Ureter (tissue), 1 donor: Measurements from ENCODE around the gene SLC45A2. TPM values are rescaled to one million over a fixed set of nuclear protein-coding genes. Genes with fewer than 3 reads are reported as not detected.

Experiments
- DNase-seq: peaks from one replicate; pipeline ENCODE4 v3.0.0-alpha.2; 2020; ENCODE audit warnings: low spot score
- total RNA-seq: library from RNA; stranded (reverse); gene quantifications from one replicate; pipeline ENCODE4 v1.2.4, GENCODE V29; 2023
- donor health status: DM: yes; HTN: yes; CAD: no.

SLC45A2 gene
- total RNA-seq, 1 donor from 2014 or later: not detected

DNA sequence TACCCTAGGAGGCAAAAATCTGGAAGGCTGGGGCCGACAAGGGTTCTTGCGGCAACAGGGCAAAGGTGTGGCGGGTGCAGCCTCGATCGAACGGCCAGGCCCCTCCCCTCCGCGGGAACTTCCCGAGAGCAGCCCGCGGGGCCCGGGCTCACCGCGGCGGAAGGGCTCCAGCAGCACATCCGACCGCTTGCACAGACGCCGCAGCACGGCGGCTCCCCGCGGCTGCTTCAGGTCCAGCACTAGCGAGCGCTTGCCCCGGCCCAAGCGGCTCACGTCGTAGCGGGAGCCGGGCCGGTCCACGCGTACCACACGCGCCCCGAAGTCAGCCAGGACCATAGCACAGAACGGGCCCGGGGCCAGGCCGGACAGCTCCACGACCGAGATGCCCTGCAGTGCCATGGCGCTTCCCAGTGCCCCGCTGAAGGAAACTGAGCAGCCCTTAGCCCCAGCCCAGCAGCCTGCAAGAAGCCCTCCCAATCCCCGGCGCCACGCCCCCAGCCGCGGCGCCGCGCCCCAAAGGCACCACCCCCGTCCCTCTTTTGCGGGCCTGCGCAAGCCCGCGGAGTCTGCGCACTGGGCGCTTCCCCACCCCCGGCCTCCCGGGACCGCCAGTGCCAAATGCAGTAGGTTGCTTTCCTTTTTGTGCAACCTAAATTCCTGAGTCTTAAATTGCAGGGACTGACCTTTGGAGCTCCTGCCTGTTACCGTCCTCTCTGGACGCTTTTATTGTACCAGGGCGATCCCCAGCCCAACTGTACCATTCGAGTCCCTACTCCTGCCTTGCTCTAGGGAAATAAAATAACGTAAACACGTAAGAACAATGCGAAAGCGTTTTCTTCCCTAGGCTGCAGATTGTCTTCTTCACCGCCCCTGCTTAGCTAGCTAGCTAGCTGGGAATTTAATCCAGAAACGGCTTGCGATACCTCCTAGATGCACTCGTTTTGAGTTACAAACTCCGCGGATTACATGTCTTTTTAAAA, 23.4 kb upstream of the SLC45A2 start, which contains the start of gene AMACR:
TSS of gene AMACR (minus strand) at position 430 of the 980 bp plus-strand sequence. CDS start at position 399, 31 bp downstream.
- peak; percentile 91 for DNase-seq

DNA sequence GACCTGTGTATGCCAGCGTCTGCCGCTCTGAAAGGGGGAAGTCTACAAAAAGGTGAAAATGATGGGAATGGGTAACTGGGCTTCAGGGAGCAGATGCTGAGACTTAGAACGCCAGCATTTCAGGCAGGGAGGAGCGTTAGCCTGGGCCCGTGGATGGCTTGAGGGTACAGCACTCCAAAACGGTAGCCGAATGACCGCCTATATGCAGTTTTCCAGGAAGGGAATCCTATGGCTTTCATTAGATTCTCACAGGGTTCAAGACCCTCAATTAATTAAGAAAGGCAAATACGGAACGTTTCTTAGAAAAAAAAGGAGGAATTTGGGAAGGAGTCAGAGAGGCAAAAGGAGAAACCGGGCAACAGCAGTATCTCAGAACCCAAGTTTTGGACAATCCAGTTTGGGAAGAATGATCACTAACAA, 22.7 kb upstream of the SLC45A2 start:
- no peak for DNase-seq

DNA sequence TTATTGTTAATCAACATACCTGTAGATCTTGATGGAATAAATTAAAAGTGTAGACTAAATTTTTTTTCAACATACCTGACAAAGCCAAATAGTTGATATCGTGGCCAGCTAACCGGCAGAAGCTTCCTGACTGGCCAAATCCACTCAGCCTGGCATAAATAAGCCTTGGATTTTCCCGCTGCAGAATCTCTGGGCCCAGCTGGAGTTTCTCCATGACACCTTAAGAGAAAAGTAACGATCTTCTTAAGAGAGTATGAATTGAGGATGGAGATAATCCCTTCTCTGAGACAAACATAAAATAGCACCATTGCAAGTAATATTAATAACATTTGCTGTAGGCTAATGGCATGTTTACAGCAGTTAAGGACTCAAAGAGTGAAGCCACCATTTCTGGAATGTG, 21.2 kb upstream of the SLC45A2 start:
- DNase-seq: no peak

DNA sequence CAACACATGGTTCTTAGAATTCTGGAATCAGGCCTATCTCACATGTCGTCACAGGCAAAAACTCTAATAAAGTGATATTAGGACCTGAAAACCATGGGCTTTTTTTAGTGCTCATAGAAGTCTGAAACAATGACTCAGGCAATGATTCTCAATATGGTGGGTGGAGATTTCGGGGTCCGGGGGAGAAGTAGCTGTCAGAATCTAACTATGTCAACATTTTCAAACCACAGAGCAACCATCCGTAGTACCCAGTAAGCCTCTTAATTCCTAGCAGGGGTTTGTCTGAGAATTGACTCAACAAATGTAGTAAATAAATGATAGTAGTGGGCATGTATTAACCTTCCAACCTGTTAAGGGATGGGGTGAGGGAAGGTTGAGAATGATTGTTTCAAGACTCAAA, 20.7 kb upstream of the SLC45A2 start:
- DNase-seq: no peak

DNA sequence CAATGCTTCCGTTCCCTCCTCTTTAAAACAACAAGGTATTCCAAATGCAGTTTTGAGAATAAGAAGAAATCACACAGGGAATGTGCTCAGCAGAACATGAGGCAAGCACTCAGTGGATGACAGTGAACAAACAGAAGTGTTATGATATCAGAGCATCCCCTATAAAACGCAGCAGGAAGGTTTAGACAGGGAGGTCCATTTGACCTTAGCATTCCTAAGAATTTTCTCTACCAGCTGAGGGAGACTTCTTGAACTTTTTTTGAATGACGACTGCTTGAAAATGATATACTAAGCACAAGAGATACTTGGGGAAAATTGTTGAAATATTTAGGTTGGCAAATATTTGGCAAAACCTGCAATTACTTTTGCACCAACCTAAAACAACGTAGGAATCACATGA, 19.4 kb upstream of the SLC45A2 start:
- DNase-seq: no peak

DNA sequence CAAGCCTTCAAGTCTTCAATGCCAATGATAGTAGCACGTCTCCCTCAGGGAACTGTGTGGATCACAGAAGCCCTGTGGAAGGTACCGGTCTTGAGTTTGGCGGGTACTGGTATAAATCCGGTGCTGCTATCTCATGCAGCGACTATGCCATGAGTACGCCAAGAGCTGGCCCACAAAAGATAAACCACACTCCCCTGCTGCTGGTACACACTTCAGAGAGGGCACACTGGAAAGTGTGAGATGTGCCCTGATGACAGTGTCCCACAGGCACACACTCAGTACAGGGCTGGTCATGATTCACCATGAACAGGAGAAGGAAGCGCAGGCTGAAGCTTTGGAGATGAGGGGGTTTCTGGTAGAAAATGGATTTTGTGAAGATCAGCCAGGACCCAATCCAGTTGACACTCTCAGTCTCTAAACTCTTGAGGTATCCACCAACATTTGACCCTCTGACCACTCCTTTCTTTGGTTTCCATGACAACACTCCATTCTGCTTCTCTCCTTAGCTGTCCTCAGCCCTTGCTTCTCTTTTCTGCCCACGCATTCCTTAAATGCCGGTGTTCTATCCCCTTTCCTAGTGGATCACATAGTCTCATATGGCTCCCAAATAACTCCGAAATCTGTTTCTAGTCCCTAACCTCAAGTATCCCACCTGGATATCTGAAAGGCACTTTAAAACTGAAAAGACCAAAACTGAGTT, 18.3 kb upstream of the SLC45A2 start:
- no peak for DNase-seq

DNA sequence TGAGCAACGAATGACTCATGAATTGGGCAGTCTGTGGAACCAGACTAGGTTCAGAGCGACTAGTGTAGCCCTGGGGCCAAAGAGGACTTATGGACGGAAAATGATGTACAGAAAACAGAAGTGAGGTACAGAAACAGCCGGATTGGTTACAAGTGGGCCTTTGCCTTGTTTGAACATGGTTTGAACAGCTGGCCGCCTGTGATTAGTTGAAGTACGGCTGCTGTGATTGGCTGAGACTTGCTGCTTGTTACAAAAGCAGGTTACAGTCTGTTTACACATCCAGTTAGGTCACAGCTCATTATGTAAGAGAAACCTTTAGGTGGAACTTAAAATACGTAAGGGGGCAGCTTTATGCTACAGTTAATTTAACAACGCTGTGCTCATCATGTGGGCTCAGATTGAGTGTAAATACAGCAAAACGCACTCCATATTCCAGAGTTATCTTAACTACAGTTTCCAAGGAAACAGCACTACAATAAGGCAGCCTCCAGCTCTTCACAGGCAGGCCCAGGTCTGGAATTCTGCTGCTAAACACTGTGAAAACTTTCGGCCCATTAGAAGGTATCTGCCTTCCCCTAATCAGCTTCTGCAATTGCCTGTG, 16.8 kb upstream of the SLC45A2 start:
- no peak for DNase-seq

DNA sequence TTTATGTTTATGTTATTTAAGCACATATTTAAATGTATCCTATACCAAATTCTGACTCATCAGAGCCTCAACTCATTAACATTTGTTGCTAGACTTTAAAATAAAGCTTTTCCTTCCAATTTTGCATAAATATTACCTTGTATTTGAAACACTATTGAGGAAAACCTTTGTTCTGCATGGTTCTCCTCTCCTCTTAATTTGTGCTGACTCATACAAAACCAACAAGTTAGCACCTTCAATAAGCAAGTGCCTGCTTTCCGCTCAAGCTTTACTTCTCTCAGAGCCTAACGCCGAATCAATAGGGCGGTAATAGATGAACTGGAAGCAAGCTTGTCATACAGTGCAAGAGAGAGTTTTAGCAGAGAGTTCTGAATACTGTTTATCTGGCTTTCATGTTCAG, 15.5 kb upstream of the SLC45A2 start:
- DNase-seq: no peak

DNA sequence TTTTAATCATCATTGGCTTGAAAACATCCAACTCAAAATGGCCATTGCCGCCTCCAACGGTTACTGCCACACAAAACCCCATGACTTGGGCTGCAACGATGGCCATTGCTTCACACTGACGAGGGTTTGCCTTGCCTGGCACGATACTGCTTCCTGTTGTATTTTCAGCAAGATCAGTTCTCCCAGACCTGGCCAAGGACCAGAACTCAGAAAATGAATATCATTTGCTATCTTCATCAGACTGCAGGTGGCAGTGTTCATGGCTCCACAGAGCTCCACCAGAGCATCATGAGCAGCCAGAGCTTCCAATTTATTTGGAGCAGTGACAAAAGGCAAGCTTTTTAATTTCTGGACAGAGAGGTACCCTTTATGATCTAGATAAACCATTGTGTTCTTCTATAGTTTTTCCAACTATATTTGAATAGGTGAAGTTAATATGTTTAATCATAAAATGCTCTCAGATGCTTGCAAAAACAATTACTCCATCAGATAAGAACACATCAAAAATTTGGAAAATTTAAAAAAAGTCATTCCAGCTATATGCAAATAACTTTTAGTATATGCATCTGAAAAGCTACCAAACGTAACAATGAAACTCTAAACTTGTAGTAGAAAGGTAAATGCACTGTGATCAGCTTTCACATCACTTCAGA, 13.0 kb upstream of the SLC45A2 start:
- DNase-seq: peak; percentile 69

DNA sequence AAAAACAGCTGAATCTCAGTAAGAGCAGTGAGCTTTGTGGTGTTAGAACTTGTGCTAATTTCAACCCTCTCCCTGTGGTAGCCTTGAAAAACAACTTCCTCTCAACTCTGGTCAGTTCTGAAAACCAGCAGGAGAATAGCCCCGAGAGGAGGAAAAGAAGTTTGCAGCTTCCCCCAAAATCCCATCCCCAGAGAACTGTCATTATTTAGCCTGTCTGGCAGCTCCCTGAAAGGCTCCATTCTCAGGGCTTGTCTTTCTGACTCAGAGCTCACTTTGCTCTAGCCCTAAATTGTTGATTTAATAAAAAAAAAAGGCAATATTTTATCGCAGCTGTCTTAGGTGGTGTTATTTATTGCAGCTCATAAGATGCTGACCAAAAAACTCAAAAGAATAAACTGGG, 11.4 kb upstream of the SLC45A2 start:
- no peak for DNase-seq

DNA sequence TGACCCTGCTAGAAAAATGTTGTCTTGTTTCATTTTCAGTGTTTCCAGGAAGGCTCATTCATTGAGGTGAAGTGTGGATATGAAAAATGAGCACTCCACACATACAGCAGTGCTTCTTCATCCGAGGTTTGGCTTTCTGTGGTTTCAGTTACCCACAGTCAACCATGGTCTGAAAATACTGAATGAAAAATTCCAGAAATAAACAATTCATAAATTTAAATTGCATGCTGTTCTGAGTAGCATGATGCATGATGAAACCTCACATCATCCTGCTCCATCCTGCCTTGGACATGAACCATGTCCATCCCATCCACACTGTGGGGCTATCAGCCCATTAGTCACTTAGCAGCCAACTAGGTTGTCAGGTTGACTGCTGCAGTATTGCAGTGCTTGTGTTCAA, 10.4 kb upstream of the SLC45A2 start:
- no peak for DNase-seq

DNA sequence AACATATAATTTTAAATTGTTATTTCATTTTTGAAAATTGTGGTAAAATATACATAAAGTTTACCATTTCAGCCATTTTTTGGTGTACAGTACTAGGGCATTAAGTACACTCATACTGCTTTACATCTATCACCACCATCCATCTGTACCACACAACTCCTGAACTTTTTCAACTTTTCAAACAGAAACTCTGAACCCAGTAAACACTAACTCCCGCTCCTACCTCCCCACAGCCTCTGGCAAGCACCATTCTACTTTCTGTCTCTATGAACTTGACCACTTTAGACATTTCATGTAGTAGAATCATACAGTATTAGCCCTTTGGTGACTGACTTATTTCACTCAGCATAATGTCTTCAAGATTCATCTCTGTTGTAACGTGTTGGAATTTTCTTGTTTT, 8.4 kb upstream of the SLC45A2 start:
- no peak for DNase-seq

DNA sequence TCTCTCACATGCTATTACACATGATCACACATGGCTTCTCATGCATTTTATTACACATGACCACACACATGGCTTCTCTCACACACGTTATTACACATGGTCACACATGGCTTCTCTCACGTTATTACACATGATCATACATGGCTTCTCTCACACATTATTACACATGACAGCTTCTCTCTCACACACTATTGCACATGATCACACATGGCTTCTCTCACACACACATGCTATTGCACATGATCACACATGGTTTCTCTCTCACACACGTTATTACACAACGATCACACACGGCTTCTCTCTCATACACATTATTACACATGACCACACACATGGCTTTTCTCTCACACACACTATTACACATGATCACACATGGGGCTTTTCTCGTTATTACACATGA, 954 bp upstream of the SLC45A2 start:
- no peak for DNase-seq

DNA sequence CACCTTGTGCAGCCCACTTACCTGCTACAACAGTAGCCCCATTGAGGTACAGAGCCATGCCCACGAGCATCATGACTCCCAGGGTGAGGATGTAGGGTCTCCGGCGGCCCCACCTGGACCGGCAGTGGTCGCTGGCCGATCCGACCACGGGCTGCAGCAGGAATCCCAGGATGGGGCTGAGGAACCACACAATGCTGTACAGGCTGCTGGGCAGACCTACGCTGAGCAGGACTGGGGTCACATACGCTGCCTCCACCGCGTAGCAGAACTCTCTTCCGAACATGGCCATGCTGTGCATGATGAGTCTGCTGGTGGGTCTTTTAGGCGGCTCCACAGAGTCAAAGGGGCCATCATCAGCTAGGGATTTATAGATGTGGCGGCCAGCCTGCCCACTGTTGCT, 315 bp downstream of the SLC45A2 start:
- no peak for DNase-seq

DNA sequence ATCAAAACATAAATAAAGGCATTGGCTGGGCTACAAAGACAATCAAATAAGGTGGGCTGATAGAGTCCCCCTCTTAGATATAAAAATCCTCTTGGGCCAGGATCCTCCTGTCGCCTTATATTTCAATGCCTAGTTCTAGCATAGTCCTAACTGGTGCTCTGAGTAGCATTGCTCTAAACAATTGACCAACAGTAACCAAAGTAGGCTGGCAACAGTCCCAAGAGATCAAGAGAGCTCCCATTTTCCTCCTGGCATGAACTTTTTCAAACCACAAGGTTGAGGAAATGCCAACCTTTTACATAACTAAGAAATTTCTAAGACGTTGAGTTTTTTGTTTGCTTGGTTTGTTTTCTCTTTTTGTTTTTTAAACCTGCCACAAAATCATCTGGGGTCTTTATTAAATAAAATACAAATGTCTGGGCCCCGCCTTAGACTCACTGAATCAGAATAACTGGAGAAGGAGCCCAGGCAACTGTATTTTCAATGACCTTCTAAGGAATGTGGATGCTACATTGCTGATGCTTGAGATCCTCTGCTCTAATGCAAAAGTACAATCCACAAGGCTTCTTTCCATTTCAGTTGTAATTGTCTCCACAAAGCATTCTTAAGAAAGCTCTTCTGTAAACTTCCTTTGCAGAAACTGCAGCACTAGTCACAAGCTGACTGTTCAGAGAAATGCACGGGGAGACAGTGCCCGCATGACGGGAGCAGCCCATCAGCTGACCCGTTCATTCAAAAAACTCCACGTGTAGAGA, 2.9 kb downstream of the SLC45A2 start:
- DNase-seq: no peak

DNA sequence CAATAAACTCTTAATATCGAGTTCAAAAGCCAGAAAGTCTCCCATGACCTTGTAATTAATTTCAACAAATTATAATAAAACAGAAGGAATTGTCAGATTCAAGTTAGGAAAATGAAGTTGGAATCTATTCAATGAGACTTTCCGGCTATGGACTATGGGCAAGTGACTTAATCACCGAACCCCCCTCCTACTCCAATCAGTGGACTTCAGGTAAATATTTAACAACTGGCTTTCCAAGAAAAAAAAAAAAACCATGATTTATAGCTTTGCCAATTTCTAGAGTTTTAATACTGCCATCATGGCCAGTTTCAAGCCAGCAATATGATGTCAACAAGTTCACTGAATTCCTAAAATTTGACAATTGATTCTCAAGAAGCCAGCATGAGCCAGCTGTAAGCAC, 4.5 kb downstream of the SLC45A2 start:
- no peak for DNase-seq

DNA sequence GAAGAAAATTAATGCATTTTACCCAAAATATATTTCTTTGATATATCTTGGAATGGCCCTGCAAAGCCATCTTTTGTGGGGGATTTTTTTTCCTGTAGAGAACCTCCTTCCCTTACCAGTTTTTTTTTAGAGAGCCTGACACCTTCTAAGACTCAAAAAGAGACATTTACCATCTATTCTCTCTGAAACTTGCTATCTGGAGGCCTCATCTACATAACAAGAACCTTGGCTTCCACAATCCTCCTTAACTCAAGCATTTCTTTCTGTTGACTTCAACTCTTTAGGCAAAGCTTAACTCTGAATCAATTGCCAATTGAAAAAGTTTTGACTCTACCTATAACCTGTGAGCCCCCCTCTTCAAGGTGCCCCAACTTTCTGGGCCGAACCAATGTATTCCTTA, 6.2 kb downstream of the SLC45A2 start:
- no peak for DNase-seq

DNA sequence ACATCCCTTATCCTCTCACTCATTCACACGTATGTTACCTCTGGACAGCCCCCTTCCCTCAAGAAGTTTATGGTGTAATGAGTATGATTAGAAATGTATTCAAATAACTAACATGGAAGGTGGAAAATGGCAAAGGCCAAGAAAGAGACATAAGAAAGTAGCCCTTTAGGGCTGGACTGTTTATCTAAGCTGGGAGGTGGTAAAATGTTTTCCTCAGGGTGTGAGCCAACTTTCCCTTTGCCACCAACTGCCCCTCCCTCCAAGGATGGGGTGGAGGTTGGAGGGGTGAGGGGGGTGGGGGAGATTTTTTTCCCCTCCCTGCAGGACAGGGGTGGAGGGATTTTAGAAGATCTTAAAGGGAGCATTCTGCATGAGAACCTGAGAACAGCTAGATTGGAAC, 8.2 kb downstream of the SLC45A2 start:
- no peak for DNase-seq

DNA sequence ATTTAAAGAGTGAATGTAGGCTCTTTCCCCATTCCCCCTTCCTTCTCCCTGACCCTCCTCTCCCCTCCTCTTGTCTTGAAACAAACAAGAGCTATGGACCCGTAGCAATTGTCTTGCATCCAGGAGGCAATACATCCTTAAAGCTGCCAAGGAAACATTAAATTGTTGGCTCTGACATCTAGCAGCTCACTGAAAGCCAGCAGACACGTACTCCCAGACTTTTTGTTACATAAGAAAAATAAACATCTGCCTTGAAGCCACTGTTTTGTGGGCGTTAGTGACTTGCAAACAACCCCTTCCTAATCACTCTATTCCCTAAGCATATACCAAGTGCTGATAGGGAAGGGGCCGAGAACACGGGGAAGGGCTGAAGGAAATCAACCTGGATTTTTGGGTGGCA, 8.6 kb downstream of the SLC45A2 start:
- DNase-seq: no peak

DNA sequence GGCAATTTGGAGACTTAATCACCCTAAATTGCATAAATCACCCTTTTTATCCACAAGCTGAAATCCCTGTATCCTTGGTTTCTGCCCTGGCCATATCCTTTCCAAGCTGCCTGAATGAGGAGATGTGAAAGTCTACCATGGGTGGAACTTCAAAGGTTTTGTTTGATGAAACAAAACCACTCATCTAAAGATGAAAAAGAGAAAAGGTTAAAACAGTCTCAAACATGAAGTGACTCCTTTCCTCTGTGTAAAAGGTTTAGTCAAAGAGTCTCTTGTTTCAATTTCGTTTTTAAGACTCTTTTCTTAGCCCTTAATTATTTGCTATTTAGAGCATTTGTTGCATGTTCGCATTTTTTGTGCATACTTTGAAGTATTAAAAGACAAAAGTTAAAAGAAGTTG, 11.2 kb downstream of the SLC45A2 start:
- no peak for DNase-seq
